Measurements from ENCODE around the gene CCDC110.

CCDC110 gene

DNA sequence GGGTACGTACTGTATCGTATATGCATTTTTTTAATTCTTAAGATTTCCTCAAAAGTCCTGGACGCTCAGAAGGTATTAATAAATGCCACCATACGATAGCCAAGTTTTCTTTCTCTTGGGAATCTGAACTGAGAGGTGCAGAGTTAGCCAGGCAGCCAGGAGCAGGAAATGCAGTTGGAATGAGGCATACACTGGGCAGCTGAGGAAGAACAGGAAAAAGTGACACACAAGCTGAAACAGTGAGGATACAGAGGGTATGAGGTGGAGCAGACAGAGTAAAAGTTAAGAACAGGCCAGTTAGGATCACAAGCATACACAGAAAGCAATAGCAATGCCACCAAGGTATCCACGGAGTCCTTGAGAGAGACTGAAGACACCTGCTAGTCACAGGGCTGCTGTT lies 59.1 kb downstream of the CCDC110 start:
- no peak for DNase-seq

DNA sequence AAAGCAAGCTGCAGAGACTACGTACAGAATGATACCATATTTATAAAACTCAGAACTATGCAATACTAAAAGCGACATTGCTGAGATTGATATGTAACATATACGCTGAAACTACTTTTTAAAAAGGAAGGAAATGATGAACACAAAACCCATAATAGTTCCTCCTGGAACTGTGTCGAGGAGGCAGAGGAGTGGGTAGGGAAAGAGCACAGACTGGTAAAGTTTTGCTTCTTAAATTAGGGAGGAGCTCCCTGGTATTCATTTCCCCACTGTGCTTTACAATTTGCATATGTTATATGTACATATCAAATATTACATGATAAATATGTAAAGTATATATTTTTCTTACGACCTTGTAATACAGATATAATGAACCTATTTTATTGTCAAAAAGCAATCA lies 59.7 kb downstream of the CCDC110 start:
- DNase-seq, result no peak

DNA sequence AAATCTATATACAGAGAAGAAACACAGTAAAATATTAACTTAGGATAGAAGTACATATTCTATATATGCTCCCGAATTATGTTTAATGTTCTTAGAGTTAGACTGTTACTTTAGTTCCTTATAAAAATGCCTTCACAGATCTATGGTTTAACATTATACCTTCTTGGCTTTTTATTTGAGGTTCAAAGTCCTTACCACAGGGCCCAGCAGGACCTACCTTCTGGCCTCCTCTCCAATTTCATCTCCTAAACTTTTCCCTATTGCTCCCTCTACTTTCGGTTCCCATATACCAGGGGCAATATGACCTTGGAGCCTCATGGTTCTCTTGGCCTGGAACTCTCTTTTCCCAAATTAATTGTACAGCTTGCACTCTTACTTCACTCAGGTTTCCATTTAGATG lies 63.1 kb downstream of the CCDC110 start:
- no peak for DNase-seq

DNA sequence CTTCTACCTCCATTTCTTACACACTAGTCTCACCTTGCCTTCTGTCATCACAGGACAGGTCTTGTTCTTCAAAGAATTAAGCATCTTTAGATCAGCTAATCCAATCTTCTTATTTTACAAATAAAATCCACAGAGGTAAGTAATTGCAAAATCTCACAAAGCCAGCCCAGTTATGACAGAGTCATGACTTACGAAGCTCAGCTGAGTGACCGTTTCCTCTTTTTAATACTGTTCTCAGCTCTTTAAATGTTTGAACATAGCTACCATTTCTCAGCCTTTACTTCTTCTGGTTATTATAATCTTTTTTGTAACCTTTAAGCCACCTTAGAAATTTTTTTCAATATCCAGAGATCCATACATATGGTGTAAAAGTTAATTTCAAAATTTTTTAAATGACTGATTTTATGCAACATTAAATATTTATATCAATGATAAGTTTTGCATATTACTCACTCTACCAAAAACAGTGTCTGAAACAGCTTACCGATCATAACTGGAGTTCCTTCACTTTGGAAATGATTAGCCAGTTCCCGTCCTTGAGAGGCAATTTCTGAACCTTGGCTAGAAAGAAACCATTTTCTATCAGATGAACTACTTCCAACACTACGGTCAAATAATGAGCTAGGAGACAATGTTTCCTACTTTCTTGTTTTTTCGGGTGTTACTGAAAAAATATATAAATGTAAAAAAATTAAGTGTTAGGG lies 66.1 kb downstream of the CCDC110 start:
- DNase-seq, result no peak

DNA sequence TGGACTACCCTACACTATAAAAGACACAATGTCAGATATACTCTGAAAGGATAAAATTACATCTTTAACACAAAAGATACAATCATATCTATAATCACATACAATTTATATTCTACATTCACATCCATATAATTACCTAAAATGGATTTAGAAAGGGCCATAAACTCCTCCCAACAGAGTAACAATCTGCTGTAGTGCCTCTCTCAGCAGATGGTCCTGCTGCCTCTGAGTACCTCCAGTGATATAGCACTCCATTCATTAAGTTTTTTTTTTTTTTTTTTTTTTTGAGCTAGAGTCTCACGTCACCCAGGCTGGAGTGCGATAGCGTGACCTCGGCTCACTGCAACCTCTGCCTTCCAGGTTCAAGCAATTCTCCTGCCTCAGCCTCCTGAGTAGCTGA lies 67.5 kb downstream of the CCDC110 start:
- no peak for DNase-seq

DNA sequence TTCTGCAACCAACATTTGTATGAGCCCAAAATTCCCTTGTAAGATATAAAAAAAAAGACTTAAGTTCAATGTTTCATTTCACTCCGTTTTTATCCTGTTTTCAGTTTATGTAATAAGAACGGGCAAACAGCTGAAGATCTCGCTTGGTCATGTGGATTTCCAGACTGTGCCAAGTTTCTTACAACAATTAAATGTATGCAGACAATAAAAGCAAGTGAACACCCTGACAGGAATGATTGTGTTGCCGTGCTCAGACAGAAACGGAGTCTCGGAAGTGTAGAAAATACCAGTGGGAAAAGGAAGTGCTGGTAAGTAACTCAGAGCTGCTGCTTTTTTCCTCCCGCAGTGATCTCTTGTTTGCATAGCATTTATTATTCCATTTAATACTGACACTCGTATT lies 72.1 kb downstream of the CCDC110 start:
- no peak for DNase-seq

DNA sequence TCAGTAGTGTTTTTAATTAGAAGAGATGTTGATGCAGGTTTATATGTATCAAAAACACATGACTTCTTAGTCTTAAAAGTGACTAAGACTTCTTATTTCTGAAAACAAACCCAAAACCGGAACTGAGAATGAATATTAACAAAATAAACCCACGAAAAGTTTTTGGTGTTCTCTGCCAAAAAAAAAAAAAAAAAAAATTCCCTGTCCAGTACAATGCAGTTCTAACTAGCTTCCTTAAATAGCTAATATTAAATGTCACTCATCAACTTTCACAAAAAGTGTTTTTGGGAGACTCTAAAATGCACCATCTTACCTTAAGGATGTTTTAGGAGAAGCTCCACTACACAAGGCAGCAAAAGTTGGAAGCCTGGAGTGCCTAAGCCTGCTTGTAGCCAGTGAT lies 72.9 kb downstream of the CCDC110 start:
- DNase-seq, result no peak

DNA sequence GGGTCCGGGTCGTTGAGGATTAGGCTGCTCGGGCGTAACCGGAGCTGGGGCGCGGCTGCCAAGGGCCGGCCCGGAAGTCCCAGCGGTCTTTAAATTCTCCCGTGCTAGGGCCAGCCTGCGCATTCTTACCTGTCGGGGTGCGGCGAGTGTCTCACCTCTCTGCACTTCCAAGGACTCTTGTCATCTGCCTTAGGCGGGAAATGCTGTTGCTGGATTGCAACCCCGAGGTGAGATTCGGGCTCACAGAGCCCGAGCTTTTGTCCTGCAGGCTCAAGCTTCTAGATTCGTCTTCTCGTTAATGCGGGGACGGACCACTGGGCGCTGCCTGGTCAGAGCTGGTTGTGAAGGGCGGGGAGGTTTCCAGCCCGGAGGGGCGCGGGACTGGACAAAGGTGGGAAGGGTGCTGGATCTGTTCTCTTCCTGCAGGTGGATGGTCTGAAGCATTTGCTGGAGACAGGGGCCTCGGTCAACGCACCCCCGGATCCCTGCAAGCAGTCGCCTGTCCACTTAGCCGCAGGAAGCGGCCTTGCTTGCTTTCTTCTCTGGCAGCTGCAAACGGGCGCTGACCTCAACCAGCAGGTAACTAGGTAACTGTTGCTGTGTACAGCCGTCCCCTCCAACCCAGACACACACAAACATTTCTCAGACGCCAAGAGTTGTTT lies 74.7 kb downstream of the CCDC110 start, which contains the start of gene ANKRD37:
Gene ANKRD37, plus strand, starts transcription at position 118 of the 662 bp plus-strand sequence. Its CDS starts 83 bp downstream, at position 201.
- DNase-seq, result no peak

DNA sequence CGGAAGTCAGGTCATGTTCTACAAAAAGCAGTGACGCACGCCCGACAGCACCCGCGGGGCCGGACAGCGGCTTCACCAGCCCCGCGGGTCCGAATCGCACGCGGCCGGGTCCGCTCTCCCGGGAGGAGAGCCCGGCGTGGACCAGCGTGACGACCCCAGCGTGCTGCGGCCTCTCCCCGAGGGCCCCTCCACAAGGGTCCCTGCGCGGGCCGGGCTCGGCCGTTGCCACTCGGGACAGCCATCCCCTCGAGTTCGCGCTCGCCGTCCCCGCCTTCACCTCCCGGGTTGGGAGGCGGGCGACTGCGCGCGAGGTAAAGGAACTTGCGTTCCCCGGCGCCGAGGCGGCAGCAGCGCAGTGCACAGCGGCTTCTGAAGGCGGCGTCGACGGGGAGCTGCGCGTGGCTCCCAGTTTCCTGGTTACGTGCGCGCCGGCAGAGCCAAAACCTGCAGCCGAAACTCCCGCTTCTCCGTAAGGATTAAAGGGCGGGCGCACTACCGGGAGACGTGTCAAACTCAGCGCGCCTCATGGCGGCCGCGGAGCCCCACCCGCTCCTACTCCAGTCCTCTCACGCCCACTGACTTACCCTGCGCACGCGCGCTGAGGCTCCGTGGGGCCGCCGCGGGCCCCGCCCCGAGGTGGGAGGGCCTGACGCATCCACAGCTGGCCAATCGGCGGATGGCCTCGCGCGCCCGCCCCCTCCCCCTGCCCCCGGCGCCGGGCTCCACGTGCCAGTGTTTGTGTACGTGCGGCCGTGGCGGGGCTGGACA lies 75.4 kb downstream of the CCDC110 start:
- peak; percentile 88 for DNase-seq

DNA sequence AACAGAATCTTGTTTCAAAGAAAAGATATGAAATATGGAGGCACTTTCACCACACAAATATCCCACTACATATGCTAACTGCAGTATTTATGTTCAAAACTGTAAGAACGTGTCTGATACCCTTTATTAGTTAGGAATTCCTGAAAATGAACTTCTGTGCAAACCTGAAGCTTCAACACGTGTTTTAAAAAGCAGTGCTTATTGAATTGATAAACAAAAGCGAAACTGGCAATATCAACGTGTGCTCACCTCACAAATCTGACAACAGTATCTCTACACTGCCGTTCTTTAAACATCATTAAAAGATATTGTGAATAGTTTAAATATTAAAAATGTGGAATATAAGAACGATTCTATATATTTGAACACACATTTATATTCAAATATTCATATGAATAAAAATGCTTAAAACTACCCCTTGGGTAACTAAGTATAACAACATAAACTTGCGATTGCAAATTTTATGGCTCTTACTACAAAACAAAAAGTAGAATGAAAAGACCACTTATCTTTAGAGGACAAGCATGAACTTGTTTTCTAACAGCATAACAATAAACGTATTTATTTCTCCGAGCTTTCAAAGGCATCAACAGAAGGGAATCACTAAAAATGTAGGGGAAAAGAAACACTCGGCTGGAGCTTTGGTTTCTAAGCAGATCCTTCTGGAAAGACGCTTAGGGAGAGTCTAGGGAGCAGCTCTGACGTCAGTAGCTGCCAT lies 76.1 kb downstream of the CCDC110 start, which contains the start of gene LRP2BP:
Gene LRP2BP, minus strand, starts transcription at position 687 of the 718 bp plus-strand sequence. CDS start 17,738 bp downstream, outside the sequence.
- no peak for DNase-seq
